ENCODE measurements around the gene PLEKHD1.

Gene PLEKHD1

DNA sequence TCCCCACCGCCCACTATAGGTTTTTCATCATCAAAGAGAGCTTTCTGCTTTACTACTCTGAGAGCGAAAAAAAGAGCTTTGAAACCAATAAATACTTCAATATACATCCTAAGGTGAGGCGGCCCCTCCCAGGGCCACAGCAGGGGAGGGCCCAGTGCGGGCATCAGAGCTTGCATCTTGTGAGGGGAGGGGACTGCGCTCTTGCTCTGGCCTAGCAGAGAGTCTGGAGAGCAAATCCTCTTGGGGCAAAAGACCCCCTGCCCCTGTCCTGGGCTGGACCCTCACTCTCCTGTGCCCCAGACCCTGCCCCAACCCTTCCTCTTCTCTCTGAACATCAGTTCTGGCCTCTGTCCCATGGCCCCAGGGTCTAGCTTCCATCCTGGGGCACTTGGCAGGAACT, 15.6 kb downstream of the PLEKHD1 start:
- TF ChIP-seq, protein P1, sequence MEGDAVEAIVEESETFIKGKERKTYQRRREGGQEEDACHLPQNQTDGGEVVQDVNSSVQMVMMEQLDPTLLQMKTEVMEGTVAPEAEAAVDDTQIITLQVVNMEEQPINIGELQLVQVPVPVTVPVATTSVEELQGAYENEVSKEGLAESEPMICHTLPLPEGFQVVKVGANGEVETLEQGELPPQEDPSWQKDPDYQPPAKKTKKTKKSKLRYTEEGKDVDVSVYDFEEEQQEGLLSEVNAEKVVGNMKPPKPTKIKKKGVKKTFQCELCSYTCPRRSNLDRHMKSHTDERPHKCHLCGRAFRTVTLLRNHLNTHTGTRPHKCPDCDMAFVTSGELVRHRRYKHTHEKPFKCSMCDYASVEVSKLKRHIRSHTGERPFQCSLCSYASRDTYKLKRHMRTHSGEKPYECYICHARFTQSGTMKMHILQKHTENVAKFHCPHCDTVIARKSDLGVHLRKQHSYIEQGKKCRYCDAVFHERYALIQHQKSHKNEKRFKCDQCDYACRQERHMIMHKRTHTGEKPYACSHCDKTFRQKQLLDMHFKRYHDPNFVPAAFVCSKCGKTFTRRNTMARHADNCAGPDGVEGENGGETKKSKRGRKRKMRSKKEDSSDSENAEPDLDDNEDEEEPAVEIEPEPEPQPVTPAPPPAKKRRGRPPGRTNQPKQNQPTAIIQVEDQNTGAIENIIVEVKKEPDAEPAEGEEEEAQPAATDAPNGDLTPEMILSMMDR (IDR thresholded peaks at IDR 0.05; ENCODE audit: low read depth, low read length, missing control alignments): no peak
- peaks cover 6% of the 10 kb centered on the region for H3K27me3 ChIP-seq (replicated peaks)
- no peak overlapping the region for H3K4me3 ChIP-seq (ENCODE audit: low read depth, low read length)
- no peaks in the 10 kb centered on the region for H3K36me3 ChIP-seq (replicated peaks)
- no peak for DNase-seq
- no peak overlapping the region for H3K27ac ChIP-seq
- in situ Hi-C loops (cut with HindIII; ENCODE audit: low pct_ligation_motif_present, low sequenced_read_pairs): no loop called here

DNA sequence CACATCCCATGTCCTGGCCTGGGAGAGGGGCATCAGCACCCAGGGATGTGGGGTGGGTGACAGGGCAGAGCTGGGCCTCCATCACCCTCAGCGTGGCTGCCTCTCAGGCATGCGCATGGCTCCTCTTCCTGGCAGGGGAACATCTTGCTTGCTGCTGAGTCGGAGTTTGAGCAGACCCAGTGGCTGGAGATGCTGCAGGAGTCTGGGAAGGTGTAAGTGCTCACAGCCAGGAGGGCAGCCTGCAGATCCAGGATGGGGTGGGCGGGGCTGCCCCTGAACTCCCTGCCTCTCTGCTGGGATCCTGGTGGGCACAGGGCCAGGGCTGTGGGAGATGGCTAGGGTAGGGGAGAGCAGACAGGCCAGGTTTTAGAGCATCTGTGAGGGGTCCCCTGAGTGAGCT, 16.2 kb downstream of the PLEKHD1 start:
- TF ChIP-seq, protein P1 (IDR thresholded peaks at IDR 0.05; ENCODE audit: low read depth, low read length, missing control alignments): no peak
- H3K4me3 ChIP-seq (ENCODE audit: low read depth, low read length): no peak overlapping the region
- in situ Hi-C loops (cut with HindIII; ENCODE audit: low pct_ligation_motif_present, low sequenced_read_pairs): no loop called here
- peaks cover 6% of the 10 kb centered on the region for H3K27me3 ChIP-seq (replicated peaks)
- no peak overlapping the region for H3K27ac ChIP-seq
- no peak for DNase-seq
- H3K36me3 ChIP-seq (replicated peaks): no peaks in the 10 kb centered on the region

DNA sequence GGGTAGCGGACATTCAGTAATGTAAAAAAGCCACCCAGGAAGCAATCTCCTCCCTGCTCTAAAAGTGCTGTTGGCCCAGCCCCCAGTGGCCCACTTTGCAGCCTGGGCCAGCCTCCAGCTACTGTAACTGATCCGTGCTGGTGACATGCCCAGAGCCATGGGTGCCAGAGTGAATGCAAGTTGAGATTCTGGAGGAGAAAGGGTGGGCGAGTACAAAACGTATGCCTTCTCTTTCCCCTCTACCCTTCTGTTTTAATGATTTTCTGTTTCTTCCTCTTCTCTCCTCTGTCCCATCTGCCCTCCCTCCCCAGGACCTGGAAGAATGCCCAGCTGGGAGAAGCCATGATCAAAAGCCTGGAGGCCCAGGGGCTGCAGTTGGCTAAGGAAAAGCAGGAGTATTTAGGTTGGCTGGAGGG, 16.9 kb downstream of the PLEKHD1 start:
- H3K27ac ChIP-seq: no peak overlapping the region
- H3K27me3 ChIP-seq (replicated peaks): peaks cover 6% of the 10 kb centered on the region
- H3K36me3 ChIP-seq (replicated peaks): no peaks in the 10 kb centered on the region
- TF ChIP-seq, protein P1 (IDR thresholded peaks at IDR 0.05; ENCODE audit: low read depth, low read length, missing control alignments): no peak
- no peak overlapping the region for H3K4me3 ChIP-seq (ENCODE audit: low read depth, low read length)
- in situ Hi-C loops (cut with HindIII; ENCODE audit: low pct_ligation_motif_present, low sequenced_read_pairs): no loop called here
- DNase-seq: no peak

DNA sequence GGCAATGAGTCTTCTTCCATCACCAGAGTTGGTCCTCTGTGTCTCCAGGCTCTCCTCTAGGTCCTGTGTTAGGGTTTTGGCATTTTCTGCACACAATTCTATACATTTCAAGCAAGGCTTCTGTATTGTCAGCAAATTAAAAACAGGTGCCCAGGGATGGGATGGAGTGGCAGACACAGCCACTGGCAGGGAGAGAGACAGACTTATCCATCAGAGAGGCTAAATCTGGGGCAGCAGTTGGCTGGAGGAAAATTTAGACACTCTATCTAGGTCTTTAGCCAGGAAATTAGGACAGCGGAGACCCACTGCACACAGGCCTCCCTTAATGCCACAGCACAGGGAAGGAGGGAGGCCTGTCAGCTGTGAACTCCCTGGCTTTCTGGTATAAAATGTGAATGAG, 20.2 kb downstream of the PLEKHD1 start:
- in situ Hi-C loops (cut with HindIII; ENCODE audit: low pct_ligation_motif_present, low sequenced_read_pairs): no loop called here
- Histone ChIP-seq H3K27me3 (replicated peaks) (peaks cover 6% of the 10 kb centered on the region), H3K36me3 (replicated peaks) (no peaks in the 10 kb centered on the region), H3K27ac (no peak overlapping the region), H3K4me3 (ENCODE audit: low read depth, low read length) (no peak overlapping the region)
- no peak for DNase-seq
- TF ChIP-seq, protein P1 (IDR thresholded peaks at IDR 0.05; ENCODE audit: low read depth, low read length, missing control alignments): no peak

DNA sequence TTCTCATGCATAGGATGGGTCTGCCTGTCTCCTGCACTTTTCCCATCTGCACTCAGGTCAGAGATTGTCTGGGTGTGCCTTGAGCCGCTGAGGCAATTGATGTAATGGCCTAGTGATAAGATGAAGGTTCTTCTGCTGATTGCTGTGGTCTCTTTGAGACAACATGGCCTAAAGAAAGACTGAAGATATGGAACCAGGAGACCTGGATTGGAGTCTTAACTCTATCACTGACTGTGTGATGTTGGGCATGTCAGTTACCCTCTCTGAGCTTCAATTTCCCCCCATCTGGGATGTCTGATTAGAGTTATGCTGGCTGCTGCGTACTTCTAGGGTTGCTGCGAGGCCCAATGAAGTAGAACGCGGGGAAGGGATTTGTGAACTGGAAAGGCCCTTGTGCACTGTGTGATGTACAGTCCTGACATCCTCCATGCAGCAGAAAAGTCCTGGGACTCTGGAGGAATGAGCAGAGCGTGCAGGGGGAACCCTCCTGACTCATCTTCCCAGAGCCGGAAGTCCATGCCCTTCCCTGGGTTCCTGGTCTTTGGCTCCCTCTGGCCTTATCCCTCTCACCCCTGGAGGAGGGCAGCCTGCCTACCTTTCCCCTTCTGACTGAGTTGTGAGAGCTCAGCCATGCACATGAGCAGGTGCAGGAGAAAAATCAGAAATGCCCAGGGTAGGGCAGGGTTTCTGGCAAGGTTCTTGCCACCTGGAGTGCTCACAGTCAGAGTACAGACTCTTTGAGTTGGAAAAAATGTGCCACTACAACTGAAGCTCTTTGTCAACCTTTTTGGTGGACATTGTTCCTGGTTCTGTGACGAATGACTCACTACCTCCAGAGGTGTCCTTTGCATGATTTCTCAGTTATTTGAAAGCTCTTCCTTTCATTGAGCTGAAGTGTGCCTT, 21.1 kb downstream of the PLEKHD1 start:
- in situ Hi-C loops (cut with HindIII; ENCODE audit: low pct_ligation_motif_present, low sequenced_read_pairs): no loop called here
- no peaks in the 10 kb centered on the region for H3K36me3 ChIP-seq (replicated peaks)
- TF ChIP-seq, protein P1 (IDR thresholded peaks at IDR 0.05; ENCODE audit: low read depth, low read length, missing control alignments): no peak
- no peak for DNase-seq
- H3K4me3 ChIP-seq (ENCODE audit: low read depth, low read length): no peak overlapping the region
- H3K27ac ChIP-seq: no peak overlapping the region
- peaks cover 6% of the 10 kb centered on the region for H3K27me3 ChIP-seq (replicated peaks)

DNA sequence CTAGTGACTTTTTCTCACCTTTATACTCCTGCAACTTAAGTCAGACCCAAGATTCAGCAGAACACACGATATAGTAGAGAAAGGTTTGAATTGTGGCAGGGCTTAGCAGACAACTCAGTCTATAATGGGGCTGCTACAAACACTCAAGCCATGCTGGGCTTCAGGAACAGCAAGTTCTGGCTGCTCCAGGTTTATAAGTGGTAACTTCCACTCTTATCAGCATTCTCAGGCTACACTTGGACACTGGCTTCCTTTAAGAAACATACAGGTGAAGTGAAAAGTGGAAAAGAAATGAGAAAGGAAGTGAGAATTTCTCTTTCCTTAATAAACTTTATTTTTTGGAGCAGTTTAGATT, 21.7 kb downstream of the PLEKHD1 start:
- no peak for DNase-seq
- no peaks in the 10 kb centered on the region for H3K36me3 ChIP-seq (replicated peaks)
- in situ Hi-C loops (cut with HindIII; ENCODE audit: low pct_ligation_motif_present, low sequenced_read_pairs): no loop called here
- H3K27ac ChIP-seq: no peak overlapping the region
- no peak overlapping the region for H3K4me3 ChIP-seq (ENCODE audit: low read depth, low read length)
- TF ChIP-seq, protein P1 (IDR thresholded peaks at IDR 0.05; ENCODE audit: low read depth, low read length, missing control alignments): no peak
- peaks cover 6% of the 10 kb centered on the region for H3K27me3 ChIP-seq (replicated peaks)

All from brain microvascular endothelial cell (primary cell).